H9 (cell line): ENCODE measurements around the gene AKT3. TPM values are rescaled to one million over a fixed set of nuclear protein-coding genes. Genes with fewer than 3 reads are reported as not detected.

Experiments
- DNase-seq: peaks from one replicate; pipeline ENCODE4 v3.0.0-alpha.2; 2017
- H2AFZ ChIP-seq: one replicate; pipeline ENCODE4 v1.6.1; 2013; ENCODE audit warnings: mild to moderate bottlenecking, low read length, control low read depth, moderate library complexity
- H2AK5ac ChIP-seq: 2 replicates; pipeline ENCODE4 v1.6.1; 2013; ENCODE audit warnings: low read length, control low read depth, mixed read lengths; ENCODE audit not compliant: insufficient read length
- H2BK120ac ChIP-seq: one replicate; pipeline ENCODE4 v1.6.1; 2013; ENCODE audit warnings: low read depth, mild to moderate bottlenecking, low read length, control low read depth, inconsistent platforms; ENCODE audit not compliant: poor library complexity, severe bottlenecking
- H2BK12ac ChIP-seq: 2 replicates; pipeline ENCODE4 v1.6.1; 2013; ENCODE audit warnings: low read length, control low read depth, mixed read lengths, low read depth; ENCODE audit not compliant: insufficient read length
- H2BK15ac ChIP-seq: 2 replicates; pipeline ENCODE4 v1.6.1; 2013; ENCODE audit warnings: low read depth, low read length, control low read depth
- H2BK20ac ChIP-seq: one replicate; pipeline ENCODE4 v1.6.1; 2013; ENCODE audit warnings: low read depth, mild to moderate bottlenecking, low read length, control low read depth, inconsistent platforms; ENCODE audit not compliant: poor library complexity, severe bottlenecking
- H2BK5ac ChIP-seq: 2 replicates; pipeline ENCODE4 v1.6.1; 2013; ENCODE audit warnings: low read length, control low read depth, mixed read lengths; ENCODE audit not compliant: insufficient read length
- H3K14ac ChIP-seq: 2 replicates; pipeline ENCODE4 v1.6.1; 2013; ENCODE audit warnings: low read length, control low read depth; ENCODE audit not compliant: insufficient read depth
- H3K18ac ChIP-seq: 2 replicates; pipeline ENCODE4 v1.6.1; 2013; ENCODE audit warnings: low read depth, mild to moderate bottlenecking, mixed read lengths, low read length, control low read depth; ENCODE audit not compliant: insufficient read length
- H3K23ac ChIP-seq: 2 replicates; pipeline ENCODE4 v1.6.1; 2013; ENCODE audit warnings: low read length, control low read depth, mixed read lengths, low read depth; ENCODE audit not compliant: insufficient read length
- H3K23me2 ChIP-seq: 2 replicates; pipeline ENCODE4 v1.6.1; 2013; ENCODE audit warnings: low read depth, mild to moderate bottlenecking, mixed read lengths, low read length, control low read depth; ENCODE audit not compliant: insufficient read length, poor library complexity, severe bottlenecking
- H3K27ac ChIP-seq: 2 replicates; pipeline ENCODE4 v1.5.1; 2013; ENCODE audit warnings: low read length, control low read depth, mixed read lengths, low read depth; ENCODE audit not compliant: insufficient read length
- H3K27me3 ChIP-seq: 2 replicates; pipeline ENCODE4 v1.6.1; 2013; ENCODE audit warnings: low read length, control low read depth, inconsistent platforms; ENCODE audit not compliant: insufficient read depth
- H3K4ac ChIP-seq: 2 replicates; pipeline ENCODE4 v1.6.1; 2013; ENCODE audit warnings: low read depth, mild to moderate bottlenecking, control low read depth, inconsistent platforms, low read length, moderate library complexity
- H3K4me1 ChIP-seq: 2 replicates; pipeline ENCODE4 v1.6.1; 2013; ENCODE audit warnings: low read length, control low read depth, inconsistent platforms; ENCODE audit not compliant: insufficient read depth
- H3K4me2 ChIP-seq: 2 replicates; pipeline ENCODE4 v1.6.1; 2013; ENCODE audit warnings: low read length, control low read depth, mixed read lengths; ENCODE audit not compliant: insufficient read length, insufficient read depth
- H3K56ac ChIP-seq: 2 replicates; pipeline ENCODE4 v1.6.1; 2013; ENCODE audit warnings: low read depth, mild to moderate bottlenecking, mixed read lengths, low read length, control low read depth; ENCODE audit not compliant: insufficient read length
- H3K79me1 ChIP-seq: 2 replicates; pipeline ENCODE4 v1.6.1; 2013; ENCODE audit warnings: low read depth, mild to moderate bottlenecking, moderate library complexity, low read length, control low read depth, inconsistent platforms; ENCODE audit not compliant: insufficient read depth, poor library complexity, severe bottlenecking
- H3K79me2 ChIP-seq: 2 replicates; pipeline ENCODE4 v1.6.1; 2013; ENCODE audit warnings: low read length, control low read depth, inconsistent platforms; ENCODE audit not compliant: insufficient read depth
- H3K9ac ChIP-seq: 2 replicates; pipeline ENCODE4 v1.6.1; 2013; ENCODE audit warnings: low read length, control low read depth, mixed read lengths; ENCODE audit not compliant: insufficient read length; ENCODE audit errors: extremely low read depth
- H3K9me3 ChIP-seq: one replicate; pipeline ENCODE4 v1.6.1; 2013; ENCODE audit warnings: low read depth, low read length, inconsistent platforms; ENCODE audit not compliant: control insufficient read depth
- H3T11ph ChIP-seq: one replicate; pipeline ENCODE4 v1.6.1; 2013; ENCODE audit warnings: mild to moderate bottlenecking, low read length, control low read depth, inconsistent platforms
- H4K20me1 ChIP-seq: one replicate; pipeline ENCODE4 v1.6.1; 2013; ENCODE audit not compliant: control insufficient read depth, insufficient read length, insufficient read depth
- H4K5ac ChIP-seq: 2 replicates; pipeline ENCODE4 v1.6.1; 2013; ENCODE audit warnings: low read depth, mild to moderate bottlenecking, mixed read lengths, low read length, control low read depth; ENCODE audit not compliant: insufficient read length
- H4K8ac ChIP-seq: replicated peaks from 2 replicates; pipeline ENCODE4 v1.6.1; 2013; ENCODE audit warnings: low read length, control low read depth, mixed read lengths, low read depth; ENCODE audit not compliant: insufficient read length
- H4K91ac ChIP-seq: 2 replicates; pipeline ENCODE4 v1.6.1; 2013; ENCODE audit warnings: low read depth, mild to moderate bottlenecking, moderate library complexity, mixed read lengths, low read length, control low read depth; ENCODE audit not compliant: insufficient read length
- H3K27ac Mint-ChIP-seq, 3 experiments: 2 replicates in 2 of 3; 3 replicates in 1 of 3; pipeline ENCODE4 v1.8.0; 2020 to 2021; ENCODE audit warnings: mixed read lengths in 3 of 3, mild to moderate bottlenecking in 1 of 3, moderate library complexity in 1 of 3
- H3K27me3 Mint-ChIP-seq: 2 replicates; pipeline ENCODE4 v1.8.0; 2021; ENCODE audit warnings: low read depth, mild to moderate bottlenecking, moderate library complexity, mixed read lengths
- H3K36me3 Mint-ChIP-seq, 3 experiments: 2 replicates in 2 of 3; 3 replicates in 1 of 3; pipeline ENCODE4 v1.8.0; 2020 to 2021; ENCODE audit warnings: low read depth in 3 of 3, mixed read lengths in 3 of 3; ENCODE audit not compliant: insufficient read depth in 1 of 3
- H3K4me1 Mint-ChIP-seq, 2 experiments: 2 replicates each; pipeline ENCODE4 v1.8.0; 2020; ENCODE audit warnings: mixed read lengths in 2 of 2
- H3K4me3 Mint-ChIP-seq, 2 experiments: 2 replicates in 1 of 2; 3 replicates in 1 of 2; pipeline ENCODE4 v1.8.0; 2020 to 2021; ENCODE audit warnings: mild to moderate bottlenecking in 2 of 2, mixed read lengths in 2 of 2, moderate library complexity in 1 of 2
- H3K9me3 Mint-ChIP-seq, 2 experiments: 2 replicates in 1 of 2; 3 replicates in 1 of 2; pipeline ENCODE4 v1.8.0; 2020; ENCODE audit warnings: mild to moderate bottlenecking in 2 of 2, mixed read lengths in 2 of 2, moderate library complexity in 1 of 2
- WGBS: extraction: QIAGEN DNeasy Blood & Tissue Kit; methylation state at CpG from one replicate; pipeline ENCODE4 v1.1.7; 2013; ENCODE audit warnings: missing lambda C conversion rate, low lambda C conversion rate, mixed read lengths; ENCODE audit not compliant: insufficient read length; ENCODE audit errors: extremely low coverage; 5-methylcytosine and 5-hydroxymethylcytosine counted together
- total RNA-seq: library from RNA; stranded (reverse); gene quantifications from 2 replicates; pipeline ENCODE4 v1.2.1, GENCODE V29; 2021
- TF ChIP-seq, protein P1 (sequence below): fragments of 200-600 bp; sonication (generic); conservative IDR thresholded peaks from 3 replicates; pipeline ENCODE4 v1.8.0; 2021; ENCODE audit warnings: antibody characterized with exemption, mild to moderate bottlenecking

The AKT3 gene
- total RNA-seq, 1 experiment from 2014 or later, result 27.8 TPM

DNA sequence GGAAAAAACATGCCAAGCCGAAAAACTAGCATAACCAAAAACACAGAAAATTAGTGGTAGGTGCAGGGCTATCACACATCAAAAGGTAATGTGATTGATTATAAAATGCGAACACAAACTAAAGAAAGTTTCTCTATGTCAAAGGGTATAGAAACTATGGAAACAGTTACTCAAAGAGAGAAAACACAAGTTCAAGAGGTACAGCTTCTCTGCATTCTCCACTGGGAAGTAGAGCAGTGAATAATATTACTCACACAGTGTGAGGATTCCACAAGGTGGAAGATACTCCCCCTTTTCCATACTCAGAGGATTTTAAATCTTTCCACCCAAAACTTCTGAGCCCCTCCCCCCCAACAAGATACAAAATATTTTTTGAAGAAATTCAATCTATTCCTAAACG lies 18.6 kb downstream of the AKT3 start:
- H2BK15ac ChIP-seq, result no peak overlapping the region
- no peak overlapping the region for H2AK5ac ChIP-seq
- no peak overlapping the region for H2BK12ac ChIP-seq
- DNase-seq, result no peak
- Mint-ChIP-seq H3K9me3 (peaks cover 14 to 16% of the 10 kb centered on the region in 2 experiments), H3K36me3 (peaks cover 12 to 17% (median 16%) of the 10 kb centered on the region in 3 experiments), H3K27me3 (no peaks in the 10 kb centered on the region), H3K27ac (no peak overlapping the region), H3K4me3 (no peak overlapping the region), H3K4me1 (no peaks in the 10 kb centered on the region)
- peaks cover 2% of the 10 kb centered on the region; the same call in 1 of the 2 replicates for H3K27me3 ChIP-seq
- no peak overlapping the region for H4K5ac ChIP-seq
- no peak overlapping the region for H4K91ac ChIP-seq
- H3K9me3 ChIP-seq, result no peaks in the 10 kb centered on the region
- TF ChIP-seq, protein P1, sequence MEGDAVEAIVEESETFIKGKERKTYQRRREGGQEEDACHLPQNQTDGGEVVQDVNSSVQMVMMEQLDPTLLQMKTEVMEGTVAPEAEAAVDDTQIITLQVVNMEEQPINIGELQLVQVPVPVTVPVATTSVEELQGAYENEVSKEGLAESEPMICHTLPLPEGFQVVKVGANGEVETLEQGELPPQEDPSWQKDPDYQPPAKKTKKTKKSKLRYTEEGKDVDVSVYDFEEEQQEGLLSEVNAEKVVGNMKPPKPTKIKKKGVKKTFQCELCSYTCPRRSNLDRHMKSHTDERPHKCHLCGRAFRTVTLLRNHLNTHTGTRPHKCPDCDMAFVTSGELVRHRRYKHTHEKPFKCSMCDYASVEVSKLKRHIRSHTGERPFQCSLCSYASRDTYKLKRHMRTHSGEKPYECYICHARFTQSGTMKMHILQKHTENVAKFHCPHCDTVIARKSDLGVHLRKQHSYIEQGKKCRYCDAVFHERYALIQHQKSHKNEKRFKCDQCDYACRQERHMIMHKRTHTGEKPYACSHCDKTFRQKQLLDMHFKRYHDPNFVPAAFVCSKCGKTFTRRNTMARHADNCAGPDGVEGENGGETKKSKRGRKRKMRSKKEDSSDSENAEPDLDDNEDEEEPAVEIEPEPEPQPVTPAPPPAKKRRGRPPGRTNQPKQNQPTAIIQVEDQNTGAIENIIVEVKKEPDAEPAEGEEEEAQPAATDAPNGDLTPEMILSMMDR, result no peak
- H3K9ac ChIP-seq, result no peak overlapping the region
- H4K8ac ChIP-seq, result no peak overlapping the region
- no peak overlapping the region for H3K14ac ChIP-seq
- H3T11ph ChIP-seq, result no peak overlapping the region
- no peak overlapping the region for H3K56ac ChIP-seq
- no peak overlapping the region for H3K4ac ChIP-seq
- no peaks in the 10 kb centered on the region for H3K79me2 ChIP-seq
- no peaks in the 10 kb centered on the region for H3K4me1 ChIP-seq
- no CpG with 5 or more reads among the region's 3 CpGs for WGBS
- no peak overlapping the region for H3K23ac ChIP-seq
- no peak overlapping the region for H2BK5ac ChIP-seq
- H2AFZ ChIP-seq, result no peak overlapping the region
- no peak overlapping the region for H2BK20ac ChIP-seq
- peaks cover 3% of the 10 kb centered on the region for H3K79me1 ChIP-seq
- no peaks in the 10 kb centered on the region for H4K20me1 ChIP-seq
- no peak overlapping the region for H3K4me2 ChIP-seq
- H3K23me2 ChIP-seq, result no peaks in the 10 kb centered on the region
- no peak overlapping the region for H3K18ac ChIP-seq
- H2BK120ac ChIP-seq, result no peak overlapping the region
- H3K27ac ChIP-seq, result no peak overlapping the region
